Left cardiac atrium (tissue), 4 donors: ENCODE measurements around the gene GPC3. TPM values are rescaled to one million over a fixed set of nuclear protein-coding genes. Genes with fewer than 3 reads are reported as not detected.
"Not testable (repeated sequence)": the region's sequence is repeated elsewhere in the genome, so short reads cannot be mapped to it uniquely, and the experiment has no call there.

Source experiments
- ATAC-seq, 2 donors: fragments of 200-7000 bp; cut with Tn5 transposase; one replicate each; pipeline ENCODE4 v1.9.1; 2020; ENCODE audit warnings: mild to moderate bottlenecking in 2 of 2, moderate library complexity in 2 of 2
- DNase-seq: peaks from one replicate; pipeline ENCODE4 v3.0.0-alpha.2; 2020
- intact Hi-C, 2 donors: fragments of 100-400 bp; cut with DNase I; formaldehyde crosslinking; loops; one replicate each; pipeline versions ENCODE4 v1.14.1 to v1.15.1; 2022 to 2023
- total RNA-seq, 2 donors: library from RNA; stranded (reverse); fragmentation: NEBNext Ultra II Directional; extraction: Animal tissue kit (Norgen Biotek cat#: 25700); gene quantifications; one replicate each; pipeline ENCODE4 v1.2.1, GENCODE V29; 2021
- donor health status: DM: no; HTN: yes; CAD: no.
- donor health status: DM: no; HTN: yes; CAD: no; lungs with severe emphysema.
- donor health status: DM: yes; HTN: yes; CAD: no.
- donor health status: Dilated cardiomyopathy.

The GPC3 gene
- total RNA-seq, 2 donors from 2014 or later: 8.3 to 15.0 TPM

DNA sequence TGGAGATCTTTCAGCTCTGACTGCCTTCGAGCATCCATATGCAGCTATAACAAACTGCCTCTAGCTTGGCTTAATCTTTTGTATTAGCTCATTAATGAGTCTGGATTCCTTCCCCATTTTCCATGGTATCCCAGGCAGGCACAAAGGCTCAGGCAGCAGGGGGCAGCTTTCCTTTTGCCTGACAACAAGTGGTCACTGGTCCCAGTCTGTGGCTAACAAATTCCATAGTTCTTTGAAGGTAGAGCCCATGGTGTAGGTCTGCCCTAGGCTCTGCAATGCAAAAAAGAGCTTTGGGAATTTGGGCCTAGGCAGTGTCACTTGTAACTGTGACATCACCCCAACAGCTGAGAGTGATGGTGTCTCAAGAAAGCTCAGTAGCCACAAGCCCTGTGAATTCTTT lies 335.7 kb downstream of the GPC3 start:
- DNase-seq (no peak), ATAC-seq (no peak)
- intact Hi-C loops: no loop called here

DNA sequence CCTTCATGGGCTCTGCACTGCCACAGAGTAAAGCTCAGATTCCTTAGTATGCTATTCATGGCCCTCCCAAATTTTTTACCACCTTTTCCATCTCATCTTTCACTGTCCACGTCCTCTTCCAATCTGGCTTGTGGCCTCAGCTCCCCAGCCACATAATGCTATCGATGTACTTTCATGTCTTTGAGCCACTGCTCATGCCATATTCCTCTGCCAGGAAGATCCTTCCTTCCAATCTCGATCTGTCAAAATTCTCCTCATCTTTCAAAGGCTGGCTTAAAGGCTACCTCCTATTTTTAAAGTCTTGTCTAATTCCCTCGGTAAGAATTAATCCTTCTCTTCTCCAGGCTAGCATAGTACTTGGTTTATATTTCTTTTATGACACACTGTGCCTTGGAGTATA lies 336.8 kb downstream of the GPC3 start:
- no peak for ATAC-seq
- intact Hi-C loops: no loop called here
- DNase-seq: no peak

DNA sequence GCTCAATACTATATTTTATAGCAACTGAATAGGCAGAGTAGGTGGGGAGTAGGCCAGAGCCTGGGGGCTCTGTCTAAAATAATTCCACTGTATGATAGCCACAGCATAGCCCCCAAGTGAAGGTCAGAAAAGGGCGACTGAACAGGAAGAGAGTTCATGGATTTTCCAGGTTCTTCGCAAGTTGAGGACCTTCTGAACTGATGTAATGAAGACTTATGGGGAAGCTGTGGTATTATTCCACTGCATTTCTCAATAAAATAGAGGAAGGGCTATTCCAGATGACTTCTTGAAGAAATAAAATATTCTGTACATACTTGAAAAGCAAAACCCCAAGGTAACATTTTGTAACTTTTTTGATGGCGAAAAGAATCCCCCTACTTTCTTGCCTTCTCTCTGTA lies 338.7 kb downstream of the GPC3 start:
- ATAC-seq: no peak
- no peak for DNase-seq
- intact Hi-C loops: no loop called here

DNA sequence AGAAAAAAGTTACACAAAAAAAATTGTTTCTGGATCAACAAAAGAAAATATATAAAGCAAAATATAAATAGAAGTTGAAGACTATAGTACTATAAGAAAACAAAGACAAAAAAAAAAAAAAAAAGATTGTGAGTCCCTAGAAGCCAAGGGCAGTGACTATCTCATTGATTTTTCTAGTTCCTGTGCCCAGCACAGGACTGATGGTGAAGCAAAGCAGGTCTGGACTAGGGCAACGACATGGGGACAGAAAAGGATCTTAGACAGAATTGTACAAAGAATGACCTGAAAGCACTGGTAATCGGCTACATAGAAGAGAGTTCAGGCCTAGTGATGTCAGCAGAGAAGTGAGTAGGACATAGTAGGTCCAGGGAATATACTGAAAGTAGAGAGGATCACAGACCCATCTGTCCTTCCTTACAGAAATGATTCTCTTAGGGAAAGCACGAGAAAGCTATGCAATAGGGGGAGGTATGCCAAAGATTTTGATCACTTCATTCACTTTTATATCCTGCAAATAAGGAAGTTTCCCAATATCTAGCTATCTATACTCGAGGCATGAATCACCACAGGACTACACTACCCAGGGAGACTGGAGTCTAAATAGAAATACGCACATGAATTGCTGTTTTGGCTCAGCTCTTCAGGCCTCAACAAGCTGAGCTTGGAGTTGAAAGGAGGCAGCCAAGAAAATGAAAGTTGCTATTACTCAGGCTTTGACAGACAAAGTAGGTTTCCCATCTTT lies 339.2 kb downstream of the GPC3 start:
- no peak for DNase-seq

DNA sequence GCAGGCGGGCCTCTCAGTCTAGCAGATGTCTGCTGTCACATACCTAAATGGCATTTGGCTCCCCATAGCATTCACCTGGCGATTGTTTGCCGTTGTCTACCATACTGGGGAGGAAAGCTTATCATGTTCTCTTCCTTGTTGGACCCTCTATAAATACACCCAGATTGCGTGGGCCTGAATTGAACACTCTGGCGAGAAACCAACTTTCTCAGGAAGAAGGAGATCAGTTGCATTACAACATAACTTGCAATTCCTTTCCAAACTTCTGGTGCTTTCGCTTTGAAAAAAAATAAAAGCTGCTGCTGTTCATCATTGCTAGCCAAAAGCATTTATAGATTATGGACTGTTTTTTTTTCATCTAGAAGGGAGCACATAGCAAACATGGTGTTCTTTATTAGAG lies 340.1 kb downstream of the GPC3 start:
- no peak for DNase-seq
- intact Hi-C loops: no loop called here
- ATAC-seq: peak in 1 of 2 donors; percentile 30

More for the DNA sequence above, 339.2 kb downstream of the GPC3 start:
- intact Hi-C loops: no loop called here
- ATAC-seq: peak; percentile 82 to 93

DNA sequence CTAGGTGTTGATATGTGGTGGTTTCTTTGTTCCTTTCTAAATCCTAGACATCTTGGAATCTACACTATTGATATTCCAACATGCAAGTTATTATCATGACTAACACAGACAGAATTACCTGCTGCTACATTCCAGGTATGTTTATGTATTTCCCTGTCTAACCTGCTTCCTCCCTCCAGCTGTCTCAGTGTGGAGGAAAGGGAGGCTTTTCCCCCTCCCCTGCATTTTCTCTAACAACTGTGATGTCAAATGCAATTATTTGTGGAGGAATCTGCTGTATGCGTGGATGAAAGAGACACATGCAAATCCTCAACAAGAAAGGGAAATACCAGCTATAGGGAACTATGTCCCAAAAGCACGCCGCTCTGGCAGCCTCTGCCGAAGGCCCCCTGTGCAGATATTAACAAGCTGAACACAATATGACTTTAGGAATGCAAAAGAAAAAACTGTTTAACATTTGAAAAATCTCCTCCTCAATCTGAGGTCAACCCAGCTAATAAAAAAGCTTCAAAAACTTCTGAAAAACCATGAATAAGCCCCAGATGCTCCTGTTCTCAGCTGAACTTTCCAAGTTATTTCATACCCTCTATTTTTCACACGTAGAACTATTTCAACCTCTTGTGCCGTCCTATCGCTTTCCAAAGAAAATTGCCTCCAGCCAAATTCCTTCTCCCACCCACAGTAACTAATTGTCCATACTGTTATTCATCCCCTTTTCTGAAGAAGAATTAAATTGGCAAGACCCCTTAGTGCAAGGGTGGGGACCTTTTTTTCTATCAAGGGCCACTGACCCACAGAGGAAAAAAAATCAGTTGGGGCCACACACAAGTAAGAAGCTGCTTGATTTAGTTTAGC lies 345.0 kb downstream of the GPC3 start:
- intact Hi-C loops: no loop called here
- no peak for ATAC-seq
- DNase-seq: no peak

DNA sequence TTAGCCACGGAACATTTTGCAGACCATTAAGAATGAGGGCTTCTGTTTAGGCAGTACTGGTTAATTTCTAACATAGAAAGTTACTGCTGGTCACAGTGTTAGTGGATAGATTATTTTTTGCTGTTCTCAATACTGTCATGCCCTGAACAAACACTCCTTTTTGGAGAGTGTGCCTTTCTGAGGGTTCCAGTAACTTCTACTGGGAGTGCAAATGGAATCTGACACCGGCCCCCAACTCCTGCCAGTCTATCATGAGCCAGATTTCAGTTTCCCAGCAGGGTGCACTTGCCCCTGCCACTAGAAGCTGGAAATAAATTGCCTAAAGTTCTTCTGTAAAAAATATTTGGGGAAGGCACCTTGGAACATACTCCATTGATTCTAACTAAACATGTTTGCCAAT lies 345.7 kb downstream of the GPC3 start:
- intact Hi-C loops: no loop called here
- no peak for DNase-seq
- ATAC-seq: no peak

DNA sequence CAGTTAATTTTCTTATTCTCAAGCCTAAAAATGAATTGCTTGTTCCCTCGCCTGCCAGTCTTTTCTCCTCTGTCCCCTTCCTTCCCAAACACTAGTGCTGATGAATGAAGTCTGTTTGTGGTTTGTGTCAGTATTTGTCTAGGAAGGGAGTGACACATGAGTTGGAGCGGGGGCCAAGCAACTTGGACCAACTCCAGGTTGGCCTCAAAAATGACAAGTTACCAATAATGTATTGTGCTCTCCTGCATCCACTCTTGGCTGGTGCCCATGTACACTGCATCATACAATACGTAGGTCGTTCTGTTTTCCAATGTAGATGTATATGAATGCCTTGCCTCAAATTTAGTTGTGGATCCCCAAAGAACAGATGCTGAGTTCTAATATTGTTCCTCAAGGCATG lies 347.1 kb downstream of the GPC3 start:
- no peak for ATAC-seq
- no peak for DNase-seq
- intact Hi-C loops: no loop called here

DNA sequence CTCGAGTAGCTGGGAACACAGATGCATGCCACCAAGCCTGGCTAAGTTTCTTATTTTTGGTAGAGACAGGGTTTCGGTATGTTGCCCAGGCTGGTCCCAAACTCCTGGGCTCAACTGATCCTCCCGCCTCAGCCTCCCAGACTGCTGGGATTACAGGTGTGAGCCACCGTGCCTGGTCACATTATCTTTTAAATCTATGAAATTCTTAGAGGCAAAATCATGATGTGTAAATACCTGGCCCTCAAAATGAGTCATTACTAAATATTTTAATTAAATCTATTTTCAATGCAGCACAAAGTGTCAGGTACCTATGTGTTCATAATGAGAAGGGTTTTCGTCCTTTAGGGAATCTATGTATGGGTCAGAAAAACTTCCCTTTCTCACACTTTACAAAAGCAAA lies 347.6 kb downstream of the GPC3 start:
- ATAC-seq: no peak
- intact Hi-C loops: no loop called here
- DNase-seq: no peak

DNA sequence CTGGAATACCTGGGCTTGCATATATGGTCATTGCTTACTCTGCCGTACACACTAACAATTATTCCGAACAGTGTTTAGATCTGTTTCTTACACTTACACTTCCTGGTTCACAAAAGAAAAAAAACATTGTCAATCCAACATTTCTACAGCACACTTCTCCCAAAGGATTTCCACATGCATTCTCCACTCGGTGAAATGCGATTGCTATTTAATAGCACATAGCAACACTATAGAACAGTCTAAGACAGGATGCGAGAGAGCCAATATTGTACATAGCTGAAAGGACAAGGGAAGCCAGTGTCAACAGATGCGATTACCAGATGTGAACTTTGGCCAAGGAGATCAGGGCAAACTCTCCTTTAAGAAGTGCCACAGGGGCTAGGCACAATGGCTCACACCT lies 349.4 kb downstream of the GPC3 start:
- no peak for ATAC-seq
- no peak for DNase-seq
- intact Hi-C loops: no loop called here

DNA sequence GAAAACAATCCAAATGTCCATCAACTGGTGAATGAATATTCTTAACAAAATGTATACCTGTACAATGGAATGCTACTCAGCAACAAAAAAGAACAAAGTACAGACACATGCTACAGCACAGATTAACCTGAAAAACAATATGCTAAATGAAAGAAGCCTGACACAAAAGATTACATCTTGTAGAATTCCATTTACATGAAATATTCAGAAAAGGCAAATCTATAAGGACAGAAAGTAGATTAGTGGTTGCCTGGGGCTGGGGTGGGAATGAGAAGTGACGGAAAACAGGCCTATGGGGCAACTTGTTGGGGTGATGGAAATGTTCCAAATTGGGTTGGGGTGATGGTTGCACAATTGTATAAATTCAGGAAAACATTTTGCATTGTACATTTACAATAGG lies 351.0 kb downstream of the GPC3 start:
- no peak for ATAC-seq
- DNase-seq: no peak

DNA sequence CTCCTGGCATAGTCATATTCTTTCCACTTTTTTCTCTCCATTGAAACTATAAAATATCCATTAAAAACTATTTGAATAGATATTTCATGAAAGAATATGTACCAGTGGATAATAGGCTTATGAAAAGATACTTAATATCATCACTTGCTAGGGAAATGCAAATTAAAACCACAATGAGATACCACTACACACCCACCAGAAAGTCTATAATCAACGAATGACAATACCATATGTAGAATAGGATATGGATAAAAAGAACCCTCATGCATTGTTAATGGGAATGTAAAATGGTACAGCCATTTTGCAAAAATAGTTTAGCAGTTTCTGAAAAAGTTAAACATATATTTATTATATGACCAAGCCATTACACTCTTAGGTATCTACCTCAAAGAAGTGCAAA lies 351.4 kb downstream of the GPC3 start:
- intact Hi-C loops: no loop called here
- DNase-seq (no peak), ATAC-seq (no peak)

More for the DNA sequence above, 351.0 kb downstream of the GPC3 start:
- intact Hi-C loops: no loop called here

DNA sequence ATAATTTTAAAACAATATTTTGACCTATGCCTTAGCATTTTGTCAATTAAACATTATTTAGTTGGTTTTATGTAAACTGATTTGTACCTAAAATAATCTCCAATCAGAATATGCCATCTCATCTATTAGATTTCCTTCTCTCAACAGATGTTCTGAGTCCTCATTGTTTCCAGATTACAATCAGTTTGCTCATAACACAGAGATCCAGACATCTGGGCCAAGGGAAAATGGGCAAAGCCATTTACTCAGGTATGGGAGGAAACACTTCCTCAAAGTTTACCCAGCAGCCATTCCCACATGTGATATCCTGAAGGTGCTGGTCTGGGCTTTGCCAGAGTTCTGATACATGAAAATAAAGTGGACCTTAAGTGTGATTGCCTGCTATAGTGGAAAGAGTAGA lies 352.2 kb downstream of the GPC3 start:
- intact Hi-C loops: no loop called here
- no peak for DNase-seq
- ATAC-seq: no peak

DNA sequence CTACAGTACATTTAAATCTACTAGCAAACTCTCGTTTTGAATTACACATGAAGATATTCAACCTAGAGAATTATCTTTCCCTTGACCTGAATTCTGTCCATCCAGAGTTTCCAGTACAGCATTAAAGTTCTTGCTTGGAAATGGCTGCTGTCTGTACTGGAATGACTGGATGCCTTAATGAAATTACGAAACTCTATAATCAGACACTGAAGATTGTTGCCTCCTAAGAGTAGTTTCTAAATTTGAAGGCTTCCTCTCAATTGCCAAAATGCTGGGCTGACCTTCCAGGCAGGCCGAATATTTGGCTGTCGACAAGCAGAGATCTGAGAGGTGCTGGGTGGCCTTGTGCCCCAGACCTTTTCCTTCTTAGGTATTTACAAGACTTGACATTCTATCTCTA lies 355.0 kb downstream of the GPC3 start:
- intact Hi-C loops: no loop called here
- ATAC-seq (peak in 1 of 2 donors; percentile 19), DNase-seq (no peak)

DNA sequence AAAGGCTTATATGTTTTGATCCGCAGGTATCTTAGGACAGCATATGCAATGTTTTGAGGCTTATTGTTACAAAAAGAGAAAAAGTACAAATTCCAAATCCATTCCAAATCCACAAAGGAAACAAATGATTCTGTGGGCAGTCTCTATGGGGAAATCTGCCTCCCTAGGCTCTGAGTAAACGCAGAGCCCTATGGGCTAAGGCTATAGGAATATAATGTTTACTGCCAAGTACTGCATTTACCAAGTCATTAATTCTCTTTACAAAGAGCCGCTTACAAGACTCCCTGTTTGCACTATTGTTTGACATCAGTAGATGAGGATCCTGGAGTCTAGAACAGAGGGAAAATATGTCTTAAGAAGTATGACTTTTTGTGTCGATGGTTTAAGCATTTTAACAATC lies 357.7 kb downstream of the GPC3 start:
- intact Hi-C loops: no loop called here
- ATAC-seq: no peak
- DNase-seq: no peak

DNA sequence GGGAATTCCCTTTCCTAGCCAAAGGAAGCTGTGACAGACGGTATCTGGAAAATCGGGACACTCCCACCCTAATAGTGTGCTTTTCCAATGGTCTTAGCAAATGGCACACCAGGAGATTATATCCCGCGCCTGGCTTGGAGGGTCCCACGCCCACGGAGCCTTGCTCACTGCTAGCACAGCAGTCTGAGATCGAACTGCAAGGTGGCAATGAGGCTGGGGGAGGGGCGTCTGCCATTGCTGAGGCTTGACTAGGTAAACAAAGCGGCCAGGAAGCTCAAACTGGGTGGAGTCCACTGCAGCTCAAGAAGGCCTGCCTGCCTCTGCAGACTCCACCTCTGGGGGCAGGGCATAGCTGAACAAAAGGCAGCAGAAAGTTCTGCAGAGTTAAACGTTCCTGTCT lies 364.0 kb downstream of the GPC3 start:
- ATAC-seq, intact Hi-C loops, DNase-seq: not testable (repeated sequence)

DNA sequence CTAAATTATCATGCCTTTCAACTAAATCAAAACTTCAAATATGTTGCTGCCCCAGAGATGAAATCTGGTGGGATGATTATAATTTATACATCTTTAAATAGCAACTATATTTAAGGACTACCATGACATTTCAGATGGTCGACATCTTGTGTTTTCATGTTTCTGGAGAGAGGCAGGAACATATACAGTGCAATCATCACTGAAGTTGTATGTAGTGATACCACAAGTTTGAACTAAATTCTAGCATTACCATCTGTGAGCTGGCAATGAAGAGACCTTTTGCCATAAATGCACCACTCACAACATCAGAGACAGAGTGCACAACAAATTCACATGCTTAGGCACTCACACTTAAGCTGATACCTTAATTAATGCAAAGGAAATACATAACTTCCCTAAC lies 373.7 kb downstream of the GPC3 start:
- ATAC-seq (no peak), DNase-seq (no peak)
- intact Hi-C loops: no loop called here

DNA sequence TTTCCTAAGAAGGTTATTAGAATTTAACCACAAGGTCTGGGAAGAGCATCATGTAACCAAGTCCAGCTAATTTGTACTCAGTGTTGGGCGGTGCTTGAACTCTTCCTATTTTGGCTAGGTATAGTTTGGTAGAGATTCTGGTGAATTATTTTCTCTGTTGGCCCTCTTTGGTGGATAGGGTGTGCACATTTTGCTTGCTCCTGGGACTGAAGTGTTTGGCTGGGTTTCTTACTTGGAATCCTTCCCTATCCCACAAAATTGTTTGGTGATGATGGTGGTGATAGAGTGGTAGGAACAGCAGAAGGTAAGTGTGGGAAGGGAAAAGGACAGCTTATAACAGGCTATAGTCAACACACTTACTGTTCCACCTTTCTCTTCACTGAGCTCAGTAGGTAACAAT lies 375.3 kb downstream of the GPC3 start:
- intact Hi-C loops: no loop called here
- DNase-seq: no peak
- ATAC-seq: no peak

DNA sequence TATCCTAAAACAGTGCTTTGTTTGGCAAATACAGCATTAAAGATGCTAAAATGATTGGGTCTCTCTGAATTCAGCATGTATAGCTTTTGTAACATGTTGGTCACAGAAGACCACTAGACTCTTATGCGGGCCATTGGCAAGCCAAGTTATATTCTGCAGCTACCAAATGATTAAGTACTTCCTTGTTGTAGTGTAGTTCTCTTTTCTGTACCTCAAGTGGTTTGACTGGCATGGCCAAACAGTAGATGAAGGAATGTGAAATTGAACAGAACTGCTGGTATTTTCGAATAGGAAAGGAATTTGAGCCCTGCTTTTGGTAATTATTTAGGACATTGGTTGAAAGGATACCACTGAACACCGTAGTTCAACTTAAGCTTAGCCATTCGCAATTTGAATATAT lies 376.2 kb downstream of the GPC3 start:
- ATAC-seq (no peak), DNase-seq (no peak)
- intact Hi-C loops: no loop called here

DNA sequence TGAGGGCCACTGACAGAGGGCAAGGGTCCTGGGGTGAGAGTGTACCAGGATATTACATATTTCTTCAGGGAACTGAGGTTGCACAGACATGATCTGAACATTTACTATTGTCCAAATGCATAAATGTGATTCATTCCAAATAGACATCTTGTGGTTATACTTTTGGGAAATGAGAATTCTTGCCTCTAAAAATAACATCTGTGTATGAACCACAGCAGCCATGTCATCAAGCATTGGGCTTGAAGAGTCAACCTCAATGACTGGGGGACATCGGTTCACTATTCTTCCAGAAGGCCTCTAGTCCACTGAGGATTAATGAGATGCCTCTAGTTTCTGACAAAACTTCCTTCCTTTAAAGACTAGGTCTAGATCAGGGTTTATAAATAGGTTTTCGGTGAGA lies 377.0 kb downstream of the GPC3 start:
- DNase-seq (no peak), ATAC-seq (no peak)
- intact Hi-C loops: no loop called here
